NCI-H2196 treated with DMSO at 0.1 percent for 48 hours (cell line): ENCODE data around the gene NXPE3.
"Not testable (repeated sequence)": the region's sequence is repeated elsewhere in the genome, so short reads cannot be mapped to it uniquely, and the experiment has no call there.

ENCODE experiments used
- DNase-seq: peaks from one replicate; lab custom pipeline; 2025; ENCODE audit not compliant: unreplicated experiment; lab: John Stamatoyannopoulos, UW

The NXPE3 gene

DNA sequence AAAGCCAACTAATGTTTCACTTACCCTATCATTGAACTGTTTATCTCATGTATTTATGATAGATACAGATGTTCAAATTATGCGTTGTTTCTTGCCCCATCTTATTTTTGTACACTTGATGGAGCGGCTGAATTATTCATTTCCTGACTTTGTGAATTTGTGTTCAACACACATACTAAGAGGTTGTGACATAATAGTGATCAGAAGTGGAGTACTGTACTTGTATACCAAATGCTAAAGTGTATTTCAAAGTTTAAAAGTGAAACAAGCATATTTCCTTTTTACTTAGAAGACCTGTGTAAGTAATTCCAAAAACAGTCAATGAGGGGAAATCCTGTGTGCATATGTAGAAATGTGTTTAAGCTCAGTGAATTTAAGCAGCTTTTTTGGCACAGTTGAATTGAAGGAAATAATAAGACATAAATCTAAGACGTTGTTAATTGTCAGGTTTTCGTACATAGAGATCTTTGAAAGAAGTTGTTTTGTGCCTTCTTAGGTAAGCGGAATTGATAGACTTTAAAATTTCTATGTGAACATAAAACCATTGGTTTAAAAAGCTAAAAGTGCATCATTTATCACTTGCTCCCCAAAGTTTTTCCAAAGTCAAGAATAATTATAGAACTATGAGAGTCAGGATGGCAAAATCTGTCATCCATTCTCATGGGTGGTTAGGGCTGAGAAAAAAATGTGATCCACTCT is 72.2 kb downstream of the NXPE3 start:
- no peak for DNase-seq

DNA sequence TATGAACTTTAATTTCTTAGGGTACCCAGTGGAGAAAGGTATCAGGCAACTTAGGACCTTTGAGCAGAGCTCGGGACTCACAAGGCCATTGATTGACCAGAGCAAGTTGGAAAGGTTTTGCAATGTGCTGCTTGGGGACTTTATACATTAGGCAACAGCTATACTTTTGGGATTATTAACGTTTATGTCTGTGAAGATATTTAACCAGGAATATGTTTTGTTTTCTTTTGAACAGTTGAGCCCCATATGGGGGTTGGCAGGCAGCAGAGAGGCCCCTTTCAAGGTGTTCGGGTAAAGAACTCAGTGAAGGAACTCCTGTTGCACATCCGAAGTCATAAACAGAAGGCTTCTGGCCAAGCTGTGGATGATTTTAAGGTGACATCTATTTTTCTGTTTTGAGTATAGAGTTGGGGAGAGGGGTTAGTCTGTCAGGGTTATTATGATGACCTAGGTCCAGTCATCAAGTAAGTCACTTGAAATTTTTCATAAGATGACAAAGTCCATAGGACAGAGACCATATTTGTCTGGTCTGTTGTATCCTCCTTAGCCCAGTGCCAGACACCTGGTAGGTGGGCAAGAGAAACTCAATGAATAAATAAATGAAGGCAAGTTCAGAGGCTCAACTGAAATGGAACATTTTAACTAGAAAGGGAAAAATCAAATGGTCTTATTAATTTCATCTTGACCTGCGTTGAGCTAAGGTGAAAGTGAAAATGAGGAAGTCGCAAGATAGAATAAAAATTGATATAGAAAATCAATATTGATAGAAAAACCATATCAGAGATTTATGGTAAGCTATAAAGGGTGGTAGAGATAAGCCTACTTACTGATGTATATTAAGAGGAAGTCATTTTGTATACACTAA is 73.1 kb downstream of the NXPE3 start:
- no peak for DNase-seq

DNA sequence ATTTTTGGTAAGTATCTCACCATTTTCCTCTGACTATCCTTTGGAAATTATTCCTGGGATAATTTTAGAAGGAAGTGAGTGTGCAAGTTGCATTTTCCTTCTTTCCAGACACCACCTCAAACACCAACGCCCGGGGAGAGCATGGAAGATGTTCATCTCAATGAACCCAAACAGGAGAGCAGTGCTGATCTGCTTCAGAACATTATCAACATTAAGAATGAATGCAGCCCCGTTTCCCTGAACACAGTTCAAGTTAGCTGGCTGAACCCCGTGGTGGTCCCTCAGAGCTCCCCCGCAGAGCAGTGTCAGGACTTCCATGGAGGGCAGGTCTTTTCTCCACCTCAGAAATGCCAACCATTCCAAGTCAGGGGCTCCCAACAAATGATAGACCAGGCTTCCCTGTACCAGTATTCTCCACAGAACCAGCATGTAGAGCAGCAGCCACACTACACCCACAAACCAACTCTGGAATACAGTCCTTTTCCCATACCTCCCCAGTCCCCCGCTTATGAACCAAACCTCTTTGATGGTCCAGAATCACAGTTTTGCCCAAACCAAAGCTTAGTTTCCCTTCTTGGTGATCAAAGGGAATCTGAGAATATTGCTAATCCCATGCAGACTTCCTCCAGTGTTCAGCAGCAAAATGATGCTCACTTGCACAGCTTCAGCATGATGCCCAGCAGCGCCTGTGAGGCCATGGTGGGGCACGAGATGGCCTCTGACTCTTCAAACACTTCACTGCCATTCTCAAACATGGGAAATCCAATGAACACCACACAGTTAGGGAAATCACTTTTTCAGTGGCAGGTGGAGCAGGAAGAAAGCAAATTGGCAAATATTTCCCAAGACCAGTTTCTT is 74.2 kb downstream of the NXPE3 start:
- no peak for DNase-seq

- DNase-seq, result no peak
These were observed 75.0 kb downstream of the NXPE3 start for GRCh38 chr3:101853982-101854381.

DNA sequence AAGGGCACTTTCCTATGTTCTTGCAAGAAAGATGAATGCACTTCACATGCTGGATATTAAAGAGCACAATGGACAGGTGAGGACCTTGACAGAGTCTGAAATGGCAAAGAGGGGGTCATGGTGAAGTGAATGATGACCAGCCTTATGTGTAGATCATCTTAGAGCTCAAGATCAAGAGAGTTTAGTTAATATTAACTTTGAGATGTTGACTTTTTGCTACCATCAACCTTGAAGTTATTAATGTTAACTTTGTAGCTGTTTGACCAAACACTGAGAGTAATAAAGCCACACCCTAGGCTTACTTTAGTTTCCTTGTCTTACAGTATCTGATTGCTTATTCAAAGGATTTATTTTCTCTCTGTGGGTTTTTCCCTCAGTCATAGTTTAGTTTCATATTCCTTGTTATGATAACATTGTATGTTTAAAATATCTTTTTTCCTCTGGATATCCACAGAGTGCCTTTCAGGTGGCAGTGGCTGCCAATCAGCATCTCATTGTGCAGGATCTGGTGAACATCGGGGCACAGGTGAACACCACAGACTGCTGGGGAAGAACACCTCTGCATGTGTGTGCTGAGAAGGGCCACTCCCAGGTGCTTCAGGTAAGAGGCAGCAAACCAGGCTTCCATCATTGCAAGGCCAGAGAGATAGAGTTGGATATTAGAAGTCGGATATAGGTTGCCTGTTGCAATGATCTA is 75.7 kb downstream of the NXPE3 start:
- no peak for DNase-seq

DNA sequence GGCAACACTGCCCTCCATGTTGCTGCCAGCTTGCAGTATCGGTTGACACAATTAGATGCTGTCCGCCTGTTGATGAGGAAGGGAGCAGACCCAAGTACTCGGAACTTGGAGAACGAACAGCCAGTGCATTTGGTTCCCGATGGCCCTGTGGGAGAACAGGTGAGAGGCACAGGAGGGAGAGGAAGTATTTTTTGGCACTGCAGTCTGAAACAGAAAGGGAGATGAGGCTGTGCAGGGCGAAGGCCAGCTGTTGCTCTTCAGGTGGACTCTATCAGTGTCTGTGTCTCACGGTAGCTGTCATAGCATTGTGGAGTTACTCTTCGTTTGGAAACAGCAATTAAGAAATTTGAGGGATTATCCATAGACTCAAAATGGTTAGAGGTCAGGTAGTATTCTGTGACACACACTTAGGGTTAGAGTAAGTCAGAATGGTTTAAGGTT is 78.3 kb downstream of the NXPE3 start:
- no peak for DNase-seq

GRCh38 chr3:101858464-101859030 is 79.5 kb downstream of the NXPE3 start:
- no peak for DNase-seq

GRCh38 chr3:101859882-101860448 is 81.0 kb downstream of the NXPE3 start:
- no peak for DNase-seq

DNA sequence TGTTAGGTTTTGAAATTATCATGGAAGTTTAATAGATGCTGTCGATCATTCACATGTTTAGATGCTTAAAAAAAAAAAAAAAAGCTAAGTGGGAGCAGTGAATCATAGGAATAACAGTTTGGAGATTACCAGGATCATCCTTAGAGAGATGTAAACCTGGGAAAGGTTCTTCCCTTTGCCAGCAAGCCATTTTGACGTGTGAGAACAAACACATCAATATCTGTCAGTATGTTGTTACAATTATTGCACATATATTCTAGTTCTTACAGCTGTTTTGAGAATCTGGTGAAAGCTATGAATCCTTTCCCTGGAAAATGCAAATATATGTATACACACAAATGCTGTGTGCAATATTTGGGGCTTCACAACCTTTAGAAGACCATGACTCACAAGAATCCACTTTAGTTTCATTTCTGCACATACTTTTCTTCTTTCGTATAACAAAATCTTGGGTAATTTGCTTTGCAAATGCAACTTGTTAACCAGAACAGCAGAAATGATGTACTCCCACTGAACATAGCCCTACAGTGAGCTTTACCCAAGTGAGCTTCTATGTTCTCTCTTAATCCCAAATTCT is 82.3 kb downstream of the NXPE3 start:
- DNase-seq, result no peak

- no peak for DNase-seq
These were observed 82.9 kb downstream of the NXPE3 start for GRCh38 chr3:101861789-101862415.

GRCh38 chr3:101862416-101863165 is 83.6 kb downstream of the NXPE3 start:
- DNase-seq, result no peak

GRCh38 chr3:101864926-101865325 is 85.9 kb downstream of the NXPE3 start:
- DNase-seq, result not testable (repeated sequence)

DNA sequence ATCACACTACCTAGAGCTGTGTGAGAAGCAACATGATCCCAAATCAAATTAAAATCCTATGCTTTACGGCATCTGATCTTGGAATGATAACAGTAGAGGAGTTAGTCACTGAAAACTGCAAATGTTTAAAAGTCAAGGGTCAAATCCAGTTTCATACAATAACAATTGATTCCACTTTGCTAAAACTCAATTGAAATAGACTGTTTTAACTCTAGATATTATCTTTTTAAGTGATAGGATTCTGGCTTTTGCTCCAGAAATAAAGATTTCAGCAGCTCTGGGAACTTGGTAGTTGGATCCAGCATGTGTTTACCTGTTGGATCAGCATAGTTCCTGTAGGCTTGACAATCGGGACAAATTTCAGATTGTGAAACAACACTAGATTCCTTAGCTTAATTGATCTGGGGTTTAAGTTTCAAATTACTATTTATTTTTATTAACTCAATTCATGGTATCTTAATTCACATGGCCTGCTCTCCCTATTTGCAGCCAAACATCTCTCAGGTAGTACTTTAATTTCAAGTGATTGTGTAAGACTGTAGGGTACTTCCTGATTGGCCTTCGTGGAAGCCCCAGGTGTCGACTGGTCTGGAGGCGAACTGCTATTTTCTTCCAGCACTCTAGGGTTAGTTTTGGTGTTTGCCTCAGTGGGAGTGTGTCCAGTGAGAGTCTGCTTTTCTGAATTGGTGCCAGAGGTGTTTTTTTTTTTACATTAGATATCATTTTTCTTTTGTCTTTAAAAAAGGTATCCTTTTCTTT is 86.9 kb downstream of the NXPE3 start:
- peak; percentile 43 for DNase-seq

DNA sequence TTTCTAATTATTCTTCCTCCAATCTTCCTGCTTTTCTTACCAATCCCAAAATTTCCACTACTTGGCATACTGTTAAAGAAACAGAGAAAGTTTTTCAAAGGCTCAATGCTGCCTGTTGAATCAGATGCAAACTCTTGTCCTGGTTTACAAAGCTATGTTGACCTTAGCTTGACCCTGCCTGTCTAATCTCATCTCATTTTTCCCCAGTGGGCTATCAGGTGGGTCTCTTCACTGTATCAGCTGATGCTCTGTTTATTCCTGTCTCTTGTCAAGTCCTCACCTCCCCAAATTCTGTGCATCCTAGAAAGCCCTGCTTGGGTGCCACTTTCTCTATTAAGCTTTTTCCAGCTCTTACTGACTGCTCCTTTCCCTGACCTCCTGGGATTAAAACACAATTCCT is 88.5 kb downstream of the NXPE3 start:
- DNase-seq, result no peak

DNA sequence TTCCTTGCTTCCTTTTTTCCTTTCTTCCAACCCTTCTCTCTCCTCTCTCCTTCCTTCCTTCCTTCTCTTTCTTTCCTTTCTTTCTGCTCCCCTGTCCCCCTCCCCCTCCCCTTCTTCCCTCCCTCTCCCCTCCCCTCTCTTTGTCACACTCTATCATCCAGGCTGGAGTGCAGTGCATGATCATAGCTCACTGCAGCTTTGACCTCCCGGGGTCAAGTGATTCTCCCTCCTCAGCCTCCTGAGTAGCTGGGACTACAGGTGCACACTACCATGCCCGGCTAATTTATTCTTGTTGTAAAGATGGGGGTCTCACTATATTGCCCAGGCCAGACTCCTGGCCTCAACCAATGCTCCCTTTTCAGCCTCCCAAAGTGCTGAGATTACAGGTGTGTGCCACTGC is 89.0 kb downstream of the NXPE3 start:
- DNase-seq, result no peak

DNA sequence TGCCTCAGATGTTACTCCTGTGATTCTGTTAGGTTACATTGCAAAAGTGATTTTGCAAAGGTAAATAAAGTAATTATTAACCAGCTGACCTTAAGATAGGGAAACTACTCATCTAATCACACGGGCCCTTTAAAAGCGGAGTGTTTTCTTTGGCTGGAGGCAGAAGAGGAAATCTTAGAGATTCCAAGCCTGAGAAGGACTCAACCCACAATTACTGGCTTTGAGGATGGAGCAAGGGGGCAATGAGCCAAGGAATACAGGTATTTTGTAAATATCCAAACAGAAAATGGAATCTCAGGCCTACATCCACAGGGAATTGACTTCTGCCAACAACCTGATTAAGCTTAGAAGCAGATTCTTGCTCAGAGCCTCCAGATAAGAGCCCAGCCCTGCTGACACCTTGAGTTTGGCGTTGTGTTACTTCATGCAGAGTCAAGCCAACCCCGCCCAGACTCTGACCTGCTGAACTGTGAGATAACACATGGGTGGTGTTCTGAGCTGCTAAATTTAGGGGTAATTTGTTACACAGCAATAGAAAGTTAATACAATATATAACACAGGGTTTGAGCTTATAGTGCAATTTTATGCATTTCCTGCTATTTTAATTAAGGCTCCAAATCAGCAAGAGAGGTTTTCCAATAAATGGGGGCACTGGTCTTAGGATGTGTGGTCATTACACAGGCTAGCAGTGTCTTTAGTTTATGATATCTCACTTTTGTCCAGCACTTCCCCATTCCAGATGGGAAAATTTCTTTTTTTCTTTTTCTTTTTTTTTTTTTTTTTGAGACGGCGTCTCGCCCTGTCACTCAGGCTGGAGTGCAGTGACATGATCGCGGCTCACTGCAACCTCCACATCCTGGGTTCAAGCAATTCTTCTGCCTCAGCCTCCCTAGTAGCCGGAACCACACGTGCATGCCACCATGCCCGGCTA is 89.8 kb downstream of the NXPE3 start:
- peak; percentile 25 for DNase-seq

DNA sequence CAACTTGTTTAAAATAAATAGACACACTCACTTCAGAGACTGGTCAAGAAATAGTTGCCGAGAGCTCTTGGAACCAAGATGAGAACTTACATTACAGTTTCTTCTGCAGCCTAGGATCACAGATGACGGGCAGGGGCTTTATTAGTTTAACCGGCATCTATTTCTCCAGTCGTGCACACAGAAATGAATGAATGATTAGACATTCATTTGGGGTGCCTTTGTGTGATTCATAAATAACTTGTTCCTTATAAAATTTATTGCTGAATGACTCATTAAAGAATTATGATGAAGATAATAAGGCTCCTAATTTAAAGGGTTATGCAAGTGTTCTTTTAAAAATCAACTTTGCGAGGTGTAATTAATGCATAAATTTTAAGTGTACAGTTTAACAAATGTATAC is 91.1 kb downstream of the NXPE3 start:
- no peak for DNase-seq
